Measurements from ENCODE around the gene SLC27A4.
A peak's percentile ranks its signal among the peaks of the same experiment; 100 is the strongest.

Gene SLC27A4

DNA sequence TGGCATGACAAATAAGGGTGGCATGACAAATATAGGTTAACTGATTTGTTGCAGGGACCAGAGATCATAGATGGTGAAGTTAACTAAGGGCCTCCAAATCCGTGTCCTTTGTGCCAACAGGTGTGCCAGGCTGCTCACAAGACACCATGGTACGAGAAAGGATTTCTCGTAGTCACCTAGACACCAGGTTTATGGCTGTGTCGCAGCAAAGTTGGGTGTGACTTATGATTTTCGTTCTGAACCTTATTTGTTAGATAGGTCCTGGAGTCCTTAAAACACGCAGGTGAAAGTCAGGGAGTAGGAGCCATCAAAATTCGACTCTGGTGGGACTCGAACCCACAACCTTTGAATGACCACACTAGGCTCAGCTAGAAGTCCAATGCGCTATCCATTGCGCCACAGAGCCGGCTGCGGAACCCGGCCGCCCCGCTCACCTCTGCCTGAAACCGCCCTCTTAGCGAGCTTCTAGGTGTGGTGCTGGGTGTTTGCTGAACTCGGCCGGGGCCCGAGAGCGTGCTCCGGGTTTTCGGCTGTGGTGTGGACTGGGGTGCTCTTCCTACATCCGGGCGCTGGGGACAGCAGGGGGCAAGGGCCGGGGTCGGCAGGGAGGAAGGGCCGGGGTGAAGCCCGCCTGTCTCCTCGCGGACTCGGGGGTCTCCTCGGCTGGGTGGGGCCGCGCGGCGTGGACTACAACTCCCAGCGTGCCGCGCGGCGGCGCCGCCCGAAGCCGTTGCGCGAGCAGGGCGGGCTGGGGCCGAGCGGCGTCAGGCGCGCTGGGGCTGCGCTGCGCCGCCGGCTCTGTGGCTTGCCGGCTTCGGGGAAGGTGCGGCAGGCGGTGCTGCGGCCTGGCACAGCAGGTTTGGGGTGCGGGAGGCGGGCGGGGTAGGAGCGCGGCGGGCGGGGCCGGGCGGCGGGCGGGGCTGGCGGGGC is at the start of gene SLC27A4:
TSS of gene SLC27A4 (plus strand) at position 767 of the 930 bp plus-strand sequence. CDS start 2,606 bp downstream, outside the sequence.
- DNase-seq = peak; percentile 68

DNA sequence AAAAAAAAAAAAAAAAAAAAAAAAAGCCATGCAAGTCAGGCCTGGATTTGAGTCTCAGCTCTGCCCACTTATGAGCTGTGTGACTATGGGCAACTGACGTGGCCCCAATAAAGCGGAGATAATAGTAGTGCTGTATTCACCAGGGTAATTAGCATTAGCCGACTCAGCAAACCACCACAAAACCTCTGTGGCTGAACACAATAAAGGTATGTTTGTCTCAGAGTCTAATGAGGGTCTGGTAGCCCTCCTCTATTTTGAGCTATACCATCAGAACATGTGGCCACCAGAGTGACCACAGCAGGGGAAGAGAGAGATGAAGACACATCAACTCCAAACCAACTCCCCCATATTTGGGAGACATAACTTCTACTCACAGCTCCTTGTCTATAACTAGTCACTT is 48.3 kb upstream of the SLC27A4 start:
- DNase-seq = no peak

DNA sequence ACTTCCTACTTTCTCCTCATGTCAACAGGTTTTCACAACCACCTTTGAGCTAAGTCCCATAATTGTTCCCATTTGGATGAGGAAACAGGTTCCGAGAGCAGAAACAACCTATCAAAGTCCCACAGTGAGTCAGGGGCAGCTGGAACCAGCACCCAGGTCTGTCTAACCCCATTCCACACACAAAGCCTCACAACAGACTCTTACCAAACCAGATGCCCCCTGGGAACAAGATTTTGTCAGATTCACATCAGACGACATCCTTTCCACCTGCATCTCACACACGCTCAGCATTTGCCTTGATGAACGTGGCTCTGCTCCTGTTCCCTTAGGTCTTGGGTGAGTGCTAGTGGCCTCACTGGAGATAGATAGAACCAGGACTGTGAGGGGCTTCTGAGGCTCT is 47.2 kb upstream of the SLC27A4 start:
- no peak for DNase-seq

DNA sequence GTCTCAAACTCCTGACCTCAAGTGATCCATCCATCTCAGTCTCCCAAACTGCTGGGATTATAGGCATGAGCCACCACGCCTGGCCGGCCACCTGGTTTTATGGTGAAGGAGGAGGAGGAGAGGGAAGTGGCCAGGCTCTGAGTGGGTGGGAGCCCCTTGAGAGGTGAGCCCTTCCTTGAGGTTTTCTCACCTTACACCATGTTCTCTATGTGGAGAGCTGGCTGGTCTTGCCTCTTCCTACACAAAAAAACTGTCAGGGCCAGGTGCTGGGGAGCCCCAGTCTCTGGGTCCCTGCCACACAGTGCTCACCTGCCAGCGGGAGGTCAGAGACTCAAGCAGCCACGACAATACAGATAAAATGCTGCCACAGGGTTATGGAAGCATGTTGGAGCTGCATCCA is 46.2 kb upstream of the SLC27A4 start:
- DNase-seq = no peak

DNA sequence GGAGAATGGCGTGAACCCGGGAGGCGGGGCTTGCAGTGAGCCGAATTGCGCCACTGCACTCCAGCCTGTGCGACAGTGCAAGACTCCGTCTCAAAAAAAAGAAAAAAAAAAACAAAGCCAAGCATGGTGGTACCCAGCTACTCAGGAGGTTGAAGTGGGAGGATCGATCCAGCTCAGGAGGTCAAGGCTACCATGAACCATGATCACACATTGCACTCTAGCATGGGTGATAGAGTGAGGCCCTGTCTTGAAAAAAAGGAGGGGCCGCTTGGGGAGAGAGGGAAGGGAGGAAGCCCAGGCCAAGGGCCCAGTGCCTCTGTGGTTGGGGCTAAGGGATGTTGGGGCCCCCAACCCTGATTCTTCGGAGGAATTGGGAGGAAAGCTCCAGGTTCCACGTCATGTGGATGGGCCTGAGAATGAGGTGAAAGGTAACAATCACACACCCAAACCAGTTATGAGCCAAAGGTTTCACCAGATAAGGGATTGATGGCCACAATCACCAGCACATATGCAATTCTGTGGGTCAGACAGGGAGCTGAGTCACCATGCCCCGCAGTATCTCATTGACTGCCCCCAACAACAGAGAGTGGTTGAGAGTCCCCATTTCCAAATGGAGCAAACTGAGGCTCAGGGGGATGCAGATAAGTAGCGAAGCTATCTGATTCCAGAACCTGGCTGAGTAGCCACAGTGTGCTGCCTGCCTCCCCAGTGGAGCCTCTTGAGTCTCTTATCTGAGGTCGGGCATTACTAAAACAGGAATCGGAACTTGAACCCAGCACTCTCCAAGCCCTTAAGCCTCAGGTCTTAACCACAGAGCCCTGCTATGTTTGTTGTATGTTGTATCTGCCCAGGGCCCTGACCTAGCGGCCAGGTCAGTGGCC is 43.7 kb upstream of the SLC27A4 start:
- no peak for DNase-seq

DNA sequence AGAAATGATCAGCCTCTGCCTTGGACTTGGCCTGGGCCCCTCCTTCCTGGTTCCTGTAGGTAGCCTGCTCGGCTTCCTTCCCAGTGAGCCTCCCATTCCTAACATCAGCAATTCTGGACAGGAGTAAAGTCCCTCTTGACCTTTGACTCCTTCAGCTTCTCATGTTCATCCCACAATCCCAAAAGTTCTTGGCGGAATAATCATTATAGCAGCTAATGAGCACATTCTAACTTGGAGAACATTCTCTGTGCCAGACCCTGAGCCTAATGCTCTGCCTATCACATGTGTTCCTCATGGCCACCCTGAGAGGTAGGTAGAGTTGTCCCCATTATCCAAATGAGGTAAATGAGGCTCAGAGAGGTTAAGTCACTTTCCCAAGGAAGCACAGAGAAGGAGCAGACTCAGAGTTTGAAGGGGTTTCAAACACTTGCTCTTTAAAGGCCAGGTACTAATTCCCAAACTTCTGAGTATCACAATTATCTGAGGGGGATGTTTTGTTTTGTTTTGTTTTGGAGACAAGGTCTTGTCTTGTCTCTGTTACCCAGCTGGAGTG is 43.0 kb upstream of the SLC27A4 start:
- no peak for DNase-seq

DNA sequence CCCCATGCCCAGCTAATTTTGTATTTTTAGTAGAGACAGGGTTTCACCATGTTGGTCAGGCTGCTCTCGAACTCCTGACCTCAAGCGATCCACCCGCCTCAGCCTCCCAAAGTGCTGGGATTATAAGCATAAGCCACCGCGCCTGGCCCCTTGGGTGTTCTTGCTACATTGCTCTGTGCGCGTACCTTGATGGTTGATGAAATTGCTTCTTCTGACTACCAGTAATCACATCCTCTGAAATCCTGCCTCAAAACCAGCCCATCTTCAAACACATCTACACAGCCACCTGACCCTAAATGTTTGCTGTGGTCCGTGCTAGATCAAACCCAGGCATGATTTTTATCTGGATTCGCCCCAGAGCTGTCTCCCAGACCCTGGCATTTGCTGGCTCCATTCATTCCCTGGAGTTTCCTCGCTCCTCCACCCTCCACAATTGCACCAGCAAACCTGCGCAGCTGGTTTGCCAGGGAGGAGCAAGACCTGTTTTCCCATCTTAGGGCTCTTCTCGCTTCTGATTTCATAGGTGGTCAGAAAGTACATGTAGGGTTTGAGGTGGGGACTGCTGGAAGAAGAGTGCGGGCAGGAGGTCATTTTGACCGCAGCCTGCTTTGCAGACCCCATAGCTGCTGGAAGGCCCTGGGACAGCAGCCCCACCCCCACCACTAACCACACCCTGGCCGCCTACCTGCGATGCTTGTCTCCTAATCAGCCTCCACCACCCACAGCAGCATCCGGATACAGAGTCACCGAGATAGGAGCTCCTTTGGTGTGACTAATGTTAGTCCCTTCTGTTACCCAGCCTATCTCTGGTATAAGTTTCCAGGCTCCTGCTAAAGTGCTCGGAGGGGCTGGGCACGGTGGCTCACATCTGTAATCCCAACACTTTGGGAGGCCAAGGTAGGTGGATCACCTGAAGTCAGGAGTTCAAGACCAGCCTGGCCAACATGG is 41.5 kb upstream of the SLC27A4 start:
- no peak for DNase-seq

DNA sequence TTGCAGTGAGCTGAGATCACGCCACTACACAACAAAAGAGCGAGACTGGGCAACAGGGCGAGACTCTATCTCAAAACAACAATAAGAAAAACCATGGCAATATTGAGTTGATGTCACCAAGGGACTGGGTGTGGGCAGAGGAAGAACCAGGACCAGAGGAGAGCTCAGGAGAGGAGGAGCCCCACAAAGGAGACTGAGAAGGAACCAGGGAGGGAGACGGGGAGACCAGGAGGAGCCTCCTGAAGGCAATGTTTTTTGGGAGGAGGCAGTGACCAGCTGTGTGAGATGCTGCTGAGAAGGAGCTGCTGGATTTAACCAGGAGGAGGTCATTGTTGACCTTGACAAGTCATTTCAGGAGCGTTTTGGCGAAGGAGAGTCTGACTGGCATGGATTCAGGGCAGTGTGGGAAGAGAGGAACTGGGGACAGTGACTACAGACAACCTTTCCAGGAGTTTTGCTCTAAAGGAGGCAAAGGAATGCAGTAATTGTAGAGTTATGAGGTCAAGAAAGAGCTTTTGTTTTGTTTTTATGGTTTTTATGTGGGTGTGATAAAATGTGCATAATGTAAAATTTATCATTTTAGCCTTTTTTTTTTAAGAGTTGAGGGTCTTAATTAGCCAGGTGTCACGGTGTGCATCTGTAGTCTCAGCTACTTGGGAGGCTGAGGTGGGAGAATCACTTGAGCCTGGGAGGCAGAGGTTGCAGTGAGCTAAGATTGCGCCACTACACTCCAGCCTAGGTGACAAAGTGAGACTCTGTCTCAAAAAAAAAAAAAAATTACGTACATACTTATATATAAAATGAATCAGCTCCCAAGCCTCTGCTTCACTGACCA is 36.0 kb upstream of the SLC27A4 start:
- no peak for DNase-seq

DNA sequence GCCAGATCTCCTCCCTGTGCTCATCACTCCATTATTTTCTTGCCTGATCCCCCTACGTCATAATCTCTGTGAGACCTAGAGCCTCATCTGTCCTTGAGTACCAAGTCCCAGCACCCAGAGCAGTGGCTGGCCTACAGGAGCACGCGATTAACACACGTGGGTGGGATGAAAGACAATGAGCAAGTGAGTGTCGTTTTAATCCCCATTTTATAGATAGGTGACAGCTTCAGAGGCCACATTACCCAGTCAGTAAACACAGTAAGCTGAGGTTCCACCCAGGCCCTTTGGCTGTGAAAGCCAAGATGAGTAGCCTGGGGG is 35.4 kb upstream of the SLC27A4 start:
- no peak for DNase-seq

DNA sequence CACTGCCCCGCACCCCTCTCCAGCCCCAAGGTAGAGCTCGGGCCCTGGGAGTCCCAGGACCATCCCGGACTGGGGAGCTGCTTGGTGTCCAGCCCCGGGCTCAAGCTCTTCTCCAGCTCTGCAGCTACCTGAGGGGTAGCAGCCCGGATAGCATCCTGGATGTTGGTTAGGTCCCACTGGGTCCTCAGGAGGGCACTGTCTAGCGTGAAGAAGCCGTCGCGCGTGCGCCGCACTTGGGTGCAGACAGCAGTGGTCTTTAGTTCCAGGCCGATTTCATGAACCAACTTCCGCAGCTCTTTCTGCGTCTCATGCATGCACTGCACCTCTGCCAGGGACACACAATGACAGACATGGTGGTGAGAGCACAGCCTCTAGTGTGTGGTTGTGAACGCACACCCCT is 30.8 kb upstream of the SLC27A4 start:
- DNase-seq = no peak

DNA sequence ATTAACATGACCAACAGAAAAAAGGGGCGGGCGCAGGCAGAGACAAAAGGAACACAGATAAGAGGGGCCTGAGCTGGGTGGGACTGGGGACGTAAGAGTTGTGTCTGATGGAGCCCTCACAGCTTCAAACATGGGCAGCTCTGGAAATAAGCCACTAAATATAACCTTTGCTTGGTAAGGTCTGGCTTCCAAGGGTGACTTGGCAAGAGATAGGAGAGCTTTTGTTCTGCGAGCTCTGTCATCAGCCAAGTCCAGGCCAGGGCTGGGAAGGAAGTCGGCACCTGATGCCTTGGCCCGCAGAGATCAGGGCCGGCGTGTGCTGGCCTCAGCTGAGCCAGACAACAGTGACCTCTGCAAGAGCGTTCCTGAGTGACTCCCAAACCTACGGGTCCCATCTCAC is 29.9 kb upstream of the SLC27A4 start:
- no peak for DNase-seq

DNA sequence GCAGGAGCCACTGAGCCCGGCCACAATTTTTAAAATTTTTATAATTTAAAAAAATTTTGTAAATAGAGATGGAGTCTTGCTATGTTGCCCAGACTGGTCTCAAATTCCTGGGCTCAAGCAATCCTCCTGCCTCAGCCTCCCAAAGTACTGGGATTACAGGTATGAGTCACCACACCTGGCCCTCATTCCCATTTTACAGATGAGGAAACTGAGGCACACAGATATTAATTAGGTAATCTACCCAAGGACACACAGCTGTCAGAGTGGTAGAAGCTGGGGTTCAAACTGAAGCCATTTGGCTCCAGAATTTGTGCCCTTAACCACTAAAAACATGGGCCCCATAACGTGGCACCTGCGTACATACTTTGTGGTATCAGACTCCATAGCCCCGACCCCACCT is 25.6 kb upstream of the SLC27A4 start:
- DNase-seq = no peak

DNA sequence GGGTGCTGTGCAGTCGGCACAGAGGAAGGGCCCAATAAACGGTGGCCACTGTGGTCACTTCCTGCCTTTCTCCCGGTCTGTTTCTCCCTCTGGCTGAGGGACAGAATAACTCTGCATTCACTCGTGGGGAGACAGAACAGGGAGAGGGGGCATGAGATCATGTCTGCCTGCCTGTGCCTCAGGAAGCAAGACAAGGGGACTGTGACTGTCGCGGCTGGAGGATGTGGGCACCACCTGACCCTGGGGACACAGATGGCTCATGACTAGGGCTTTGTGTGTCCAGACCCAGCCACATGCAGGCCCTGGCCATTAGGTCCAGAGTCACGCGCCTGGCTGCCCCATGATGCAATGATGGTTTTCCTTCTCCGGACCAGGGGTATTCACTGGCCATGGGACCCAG is 23.9 kb upstream of the SLC27A4 start:
- DNase-seq = no peak

DNA sequence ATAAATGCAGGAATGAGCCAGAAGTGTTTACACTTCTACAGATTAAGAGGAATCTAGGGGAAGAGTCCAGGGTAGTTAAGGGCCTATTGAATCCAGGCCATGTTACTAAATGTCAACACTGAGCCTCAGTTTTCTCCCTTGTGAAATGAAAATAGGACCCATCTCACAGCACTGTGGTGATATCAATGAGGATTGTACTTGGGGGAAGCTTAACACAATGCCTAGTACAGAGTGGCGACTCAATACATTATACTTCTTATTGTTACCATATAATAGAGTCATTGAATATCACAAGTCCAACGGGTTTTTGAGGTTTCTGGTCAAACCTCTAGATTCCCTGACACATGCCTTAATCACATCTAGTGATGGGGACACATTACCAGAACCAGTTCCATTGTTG is 22.7 kb upstream of the SLC27A4 start:
- DNase-seq = no peak

DNA sequence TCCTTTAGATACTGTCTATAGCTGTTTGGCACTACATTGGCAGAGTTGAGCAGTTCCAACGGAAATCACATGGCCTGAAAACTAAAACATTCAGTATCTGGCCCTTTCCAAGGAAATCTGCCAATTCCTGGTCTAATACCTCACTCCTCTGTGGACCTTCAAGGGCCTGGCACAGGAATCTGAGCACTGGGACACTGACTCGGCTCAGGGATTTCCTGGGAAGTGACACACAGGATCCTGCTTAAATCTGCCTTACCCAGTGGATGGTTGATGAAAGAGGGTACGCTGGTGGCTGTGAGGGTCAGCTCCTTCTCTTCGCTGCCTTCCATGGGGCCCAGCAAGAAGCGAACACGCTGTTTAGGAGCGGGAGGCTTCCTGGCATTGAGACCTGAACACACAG is 19.0 kb upstream of the SLC27A4 start:
- no peak for DNase-seq

DNA sequence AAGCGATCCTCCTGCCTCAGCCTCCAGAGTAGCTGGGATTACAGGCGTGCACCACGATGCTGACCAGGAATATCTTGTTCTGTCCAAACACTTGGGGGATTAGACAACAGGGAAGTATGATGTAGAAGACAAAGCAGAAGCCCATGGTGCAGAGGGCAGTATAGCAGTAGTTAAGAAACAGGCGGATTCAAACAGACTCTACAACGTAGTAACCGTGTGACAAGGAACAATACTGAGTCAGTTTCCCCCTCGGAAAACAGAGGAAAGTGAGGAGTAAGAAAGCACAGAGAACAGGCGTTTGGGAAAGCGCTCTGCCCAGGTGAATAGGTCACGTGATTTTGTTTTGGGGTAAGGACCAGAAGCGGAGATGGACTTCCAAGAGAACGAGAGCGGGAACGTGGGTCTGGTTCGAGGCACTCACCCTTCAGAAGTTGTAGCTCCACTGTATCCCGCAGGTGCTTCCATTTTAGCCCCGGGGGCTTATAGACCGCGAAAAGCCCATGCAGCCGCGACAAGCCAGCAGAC is 18.4 kb upstream of the SLC27A4 start:
- no peak for DNase-seq

DNA sequence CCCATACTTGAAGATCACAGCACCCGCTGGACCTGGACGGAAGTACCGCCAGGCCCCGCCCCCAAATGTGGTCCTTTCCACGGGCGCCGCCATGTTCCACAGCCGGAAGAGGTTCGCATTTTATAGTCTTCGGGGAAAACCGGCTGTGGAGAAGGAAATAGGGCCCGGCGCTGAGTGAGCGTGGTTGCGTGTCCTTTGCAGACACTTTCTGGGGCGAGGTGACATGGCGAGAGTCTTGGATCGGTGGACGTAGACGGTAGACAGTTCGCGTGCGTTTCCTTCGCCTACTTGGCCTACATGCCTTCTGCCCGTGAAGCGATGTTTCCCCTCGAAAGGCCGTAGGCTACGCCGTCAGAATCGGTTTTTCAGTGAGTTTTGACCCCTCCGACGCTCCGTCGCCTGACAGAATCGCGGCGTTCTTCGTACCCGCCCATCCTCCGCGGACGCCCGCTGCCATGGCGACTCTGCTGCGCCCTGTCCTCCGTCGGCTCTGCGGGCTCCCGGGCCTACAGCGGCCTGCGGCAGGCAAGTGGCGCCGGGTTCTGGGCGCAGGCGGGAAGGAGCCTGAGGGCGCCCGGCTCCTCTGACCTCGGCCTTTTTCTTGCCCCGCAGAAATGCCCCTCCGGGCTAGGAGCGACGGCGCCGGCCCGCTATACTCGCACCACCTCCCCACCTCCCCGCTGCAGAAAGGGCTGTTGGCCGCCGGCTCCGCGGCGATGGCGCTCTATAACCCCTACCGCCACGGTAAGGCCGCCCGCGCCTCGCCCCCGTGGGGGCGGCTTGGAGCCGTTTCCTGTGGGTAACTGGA is 17.7 kb upstream of the SLC27A4 start, which contains the start of the genes COQ4 and TRUB2:
TSS of gene COQ4 (plus strand) at position 436 of the 808 bp plus-strand sequence. CDS start at position 456, 20 bp downstream.
TSS of gene TRUB2 (minus strand) at position 44 of the 808 bp plus-strand sequence. CDS start at position 5, 39 bp downstream.
- DNase-seq = peak; percentile 93

DNA sequence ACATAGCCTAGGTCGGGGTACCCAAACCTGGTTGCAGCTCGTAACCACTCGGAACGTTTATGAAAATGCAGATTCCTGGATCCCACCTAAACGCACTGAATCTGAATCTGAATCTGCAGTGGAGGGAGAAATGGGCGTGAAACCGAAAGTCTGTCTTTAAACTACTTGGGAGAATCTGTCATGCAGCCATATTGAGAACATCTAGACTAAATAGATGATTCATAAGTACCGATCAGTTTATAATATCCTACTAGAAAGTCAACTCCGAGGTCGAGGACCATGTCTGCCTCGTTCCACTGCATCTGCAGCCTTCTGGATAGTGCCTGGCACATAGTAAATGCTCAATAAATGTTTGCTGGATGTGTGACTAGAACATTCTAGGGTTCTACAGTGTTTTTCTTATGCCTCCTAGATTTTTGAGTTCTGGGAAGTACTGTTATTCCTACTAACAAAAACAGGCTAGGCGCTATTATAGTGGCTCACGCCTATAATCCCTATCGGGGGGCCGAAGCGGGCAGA is 17.1 kb upstream of the SLC27A4 start:
- DNase-seq = no peak

DNA sequence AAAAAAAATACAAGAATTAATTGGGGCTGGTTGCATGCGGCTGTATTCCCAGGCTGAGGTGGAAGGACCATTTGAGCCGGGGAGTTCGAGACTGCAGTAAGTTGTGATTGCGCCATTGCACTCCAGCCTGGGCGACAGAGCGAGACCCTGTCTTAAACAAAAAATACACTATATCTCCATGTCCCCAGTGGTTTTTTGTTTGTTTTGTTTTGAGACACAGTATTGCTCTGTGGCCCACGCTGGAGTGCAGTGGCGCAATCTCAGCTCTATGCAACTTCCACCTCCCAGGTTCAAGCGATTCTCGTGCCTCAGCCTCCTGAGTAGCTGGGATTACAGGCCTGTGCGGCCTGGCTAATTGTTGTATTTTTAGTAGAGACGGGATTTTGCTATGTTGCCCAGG is 16.5 kb upstream of the SLC27A4 start:
- DNase-seq = no peak

DNA sequence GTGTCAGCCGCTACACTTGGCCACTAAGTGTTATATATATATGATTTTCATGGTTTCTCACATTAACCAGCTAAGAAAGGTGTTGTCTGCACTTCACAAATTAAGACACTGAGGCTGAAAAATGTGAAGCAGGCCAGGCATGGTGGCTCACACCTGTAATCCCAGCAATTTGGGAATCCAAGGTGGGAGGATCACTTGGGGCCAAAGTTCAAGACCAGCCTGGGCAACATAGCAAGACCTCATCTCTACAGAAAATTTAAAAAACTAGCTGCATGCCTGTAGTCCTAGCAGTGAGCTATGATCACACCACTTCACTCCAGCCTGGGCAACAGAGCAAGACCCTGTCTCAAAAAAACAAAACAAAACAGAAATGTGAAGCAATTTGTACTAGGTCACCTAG is 15.9 kb upstream of the SLC27A4 start:
- no peak for DNase-seq
